GM21423 (cell line): ENCODE data around the gene MTG1.

Source experiments
- ATAC-seq: cut with Tn5 transposase; IDR thresholded peaks from one replicate; pipeline ENCODE4 v1.9.1; 2021; ENCODE audit warnings: mild to moderate bottlenecking, moderate library complexity; ENCODE audit not compliant: unreplicated experiment

Gene MTG1

GRCh38 chr10:133394064-133394663, at the start of gene MTG1:
Gene MTG1, plus strand, starts transcription at chr10:133394157. Its CDS starts 64 bp downstream, at chr10:133394221.
- peak; percentile 60 for ATAC-seq

- ATAC-seq: no peak
These were observed 49.7 kb upstream of the MTG1 start for GRCh38 chr10:133344236-133344635.

GRCh38 chr10:133346413-133346812, 47.5 kb upstream of the MTG1 start:
- no peak for ATAC-seq

GRCh38 chr10:133347710-133348517, 46.0 kb upstream of the MTG1 start:
- ATAC-seq: no peak

- ATAC-seq: no peak
These were observed 44.8 kb upstream of the MTG1 start for GRCh38 chr10:133349160-133349568.

GRCh38 chr10:133349577-133350011, 44.4 kb upstream of the MTG1 start:
- ATAC-seq: no peak

- ATAC-seq: no peak
These were observed 43.5 kb upstream of the MTG1 start for GRCh38 chr10:133350283-133350949.

- no peak for ATAC-seq
These were observed 43.0 kb upstream of the MTG1 start for GRCh38 chr10:133350950-133351329.

- no peak for ATAC-seq
These were observed 42.3 kb upstream of the MTG1 start for GRCh38 chr10:133351408-133352318.

- ATAC-seq: no peak
These were observed 40.6 kb upstream of the MTG1 start for GRCh38 chr10:133353202-133353959.

- no peak for ATAC-seq
These were observed 39.9 kb upstream of the MTG1 start for GRCh38 chr10:133353988-133354605.

GRCh38 chr10:133354672-133355240, 39.2 kb upstream of the MTG1 start:
- no peak for ATAC-seq

- ATAC-seq: no peak
These were observed 38.7 kb upstream of the MTG1 start for GRCh38 chr10:133355266-133355665.

GRCh38 chr10:133355991-133356390, 38.0 kb upstream of the MTG1 start:
- ATAC-seq: no peak

- ATAC-seq: no peak
These were observed 37.2 kb upstream of the MTG1 start for GRCh38 chr10:133356549-133357284.

GRCh38 chr10:133357285-133358161, 36.4 kb upstream of the MTG1 start, which contains the start of gene FUOM:
Gene FUOM, minus strand, starts transcription at chr10:133358019. Its CDS starts 12 bp downstream, at chr10:133358007.
- ATAC-seq: peak; percentile 70

GRCh38 chr10:133358162-133358924, 35.6 kb upstream of the MTG1 start:
- ATAC-seq: no peak
